Measurements from ENCODE around the gene ZNF445.
"Not testable (repeated sequence)": the region's sequence is repeated elsewhere in the genome, so short reads cannot be mapped to it uniquely, and the experiment has no call there.

Gene ZNF445

DNA sequence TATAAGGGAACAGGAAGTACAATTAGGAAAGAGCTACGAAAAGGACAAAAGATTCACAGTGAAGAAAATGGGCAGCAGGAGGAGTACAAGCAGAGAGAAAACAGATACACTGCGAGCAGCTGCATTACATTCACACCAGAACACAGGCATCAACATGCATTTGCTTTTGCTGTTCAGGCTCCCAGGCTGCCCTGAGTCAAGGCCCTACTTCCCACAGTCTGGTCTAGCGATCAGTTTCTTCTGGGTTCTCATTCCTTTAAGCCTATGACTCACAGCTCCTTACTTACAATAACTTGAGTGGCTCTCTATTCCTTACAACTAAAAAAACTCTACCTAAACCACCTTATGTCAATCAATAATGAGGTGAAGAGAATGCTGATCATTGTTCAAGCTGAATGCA is 24.5 kb upstream of the ZNF445 start:
- no peak overlapping the region for H3K4me3 ChIP-seq (ENCODE audit: low read depth, low read length)
- no peak for DNase-seq (ENCODE audit: low read depth)
- TF ChIP-seq, protein P1, sequence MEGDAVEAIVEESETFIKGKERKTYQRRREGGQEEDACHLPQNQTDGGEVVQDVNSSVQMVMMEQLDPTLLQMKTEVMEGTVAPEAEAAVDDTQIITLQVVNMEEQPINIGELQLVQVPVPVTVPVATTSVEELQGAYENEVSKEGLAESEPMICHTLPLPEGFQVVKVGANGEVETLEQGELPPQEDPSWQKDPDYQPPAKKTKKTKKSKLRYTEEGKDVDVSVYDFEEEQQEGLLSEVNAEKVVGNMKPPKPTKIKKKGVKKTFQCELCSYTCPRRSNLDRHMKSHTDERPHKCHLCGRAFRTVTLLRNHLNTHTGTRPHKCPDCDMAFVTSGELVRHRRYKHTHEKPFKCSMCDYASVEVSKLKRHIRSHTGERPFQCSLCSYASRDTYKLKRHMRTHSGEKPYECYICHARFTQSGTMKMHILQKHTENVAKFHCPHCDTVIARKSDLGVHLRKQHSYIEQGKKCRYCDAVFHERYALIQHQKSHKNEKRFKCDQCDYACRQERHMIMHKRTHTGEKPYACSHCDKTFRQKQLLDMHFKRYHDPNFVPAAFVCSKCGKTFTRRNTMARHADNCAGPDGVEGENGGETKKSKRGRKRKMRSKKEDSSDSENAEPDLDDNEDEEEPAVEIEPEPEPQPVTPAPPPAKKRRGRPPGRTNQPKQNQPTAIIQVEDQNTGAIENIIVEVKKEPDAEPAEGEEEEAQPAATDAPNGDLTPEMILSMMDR (IDR thresholded peaks at IDR 0.05; ENCODE audit: control insufficient read depth, extremely low read depth, insufficient read depth) = no peak

DNA sequence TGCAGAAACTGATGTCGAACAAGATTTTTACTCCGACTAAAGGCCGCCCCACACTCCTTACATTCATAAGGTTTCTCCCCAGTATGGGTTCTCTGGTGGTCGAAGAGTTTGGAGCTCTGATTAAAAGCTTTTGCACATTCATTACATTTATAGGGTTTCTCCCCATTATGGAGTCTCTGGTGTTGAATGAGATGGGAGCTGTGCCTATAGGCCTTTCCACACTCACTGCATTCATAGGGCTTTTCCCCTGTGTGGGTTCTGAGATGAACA is 22.4 kb upstream of the ZNF445 start:
- DNase-seq (ENCODE audit: low read depth); H3K4me3 ChIP-seq (ENCODE audit: low read depth, low read length): not testable (repeated sequence)

DNA sequence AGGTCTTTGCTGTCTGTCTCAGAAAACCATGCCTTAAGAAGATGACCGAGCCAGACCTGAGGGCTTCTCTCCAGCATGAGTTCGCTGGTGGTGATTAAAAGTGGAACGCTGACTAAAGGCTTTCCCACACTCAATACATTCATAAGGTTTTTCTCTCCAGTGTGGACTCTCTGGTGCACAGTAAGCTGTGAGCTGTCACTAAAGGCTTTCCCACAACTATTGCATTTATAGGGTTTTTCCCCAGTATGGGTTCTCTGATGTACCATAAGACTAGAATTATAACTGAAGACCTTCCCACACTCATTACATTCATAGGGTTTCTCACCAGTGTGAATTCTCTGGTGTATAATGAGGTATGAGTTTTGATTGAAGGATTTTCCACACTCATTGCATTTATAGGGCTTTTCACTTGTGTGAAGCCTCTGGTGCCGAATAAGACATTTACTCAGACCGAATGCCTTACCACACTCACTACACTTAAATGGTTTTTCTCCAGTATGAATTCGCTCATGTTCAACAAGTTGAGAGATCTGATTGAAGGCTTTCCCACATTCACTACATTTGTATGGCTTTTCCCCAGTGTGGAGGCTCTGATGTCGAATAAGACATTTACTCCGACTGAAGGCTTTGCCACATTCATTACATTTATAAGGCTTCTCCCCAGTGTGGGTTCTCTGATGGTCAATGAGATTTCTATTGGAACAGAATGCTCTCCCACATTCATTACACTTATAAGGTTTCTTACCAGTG is 21.9 kb upstream of the ZNF445 start:
- no peak for DNase-seq (ENCODE audit: low read depth)
- TF ChIP-seq, protein P1 (IDR thresholded peaks at IDR 0.05; ENCODE audit: control insufficient read depth, extremely low read depth, insufficient read depth) = no peak
- no peak overlapping the region for H3K4me3 ChIP-seq (ENCODE audit: low read depth, low read length)

DNA sequence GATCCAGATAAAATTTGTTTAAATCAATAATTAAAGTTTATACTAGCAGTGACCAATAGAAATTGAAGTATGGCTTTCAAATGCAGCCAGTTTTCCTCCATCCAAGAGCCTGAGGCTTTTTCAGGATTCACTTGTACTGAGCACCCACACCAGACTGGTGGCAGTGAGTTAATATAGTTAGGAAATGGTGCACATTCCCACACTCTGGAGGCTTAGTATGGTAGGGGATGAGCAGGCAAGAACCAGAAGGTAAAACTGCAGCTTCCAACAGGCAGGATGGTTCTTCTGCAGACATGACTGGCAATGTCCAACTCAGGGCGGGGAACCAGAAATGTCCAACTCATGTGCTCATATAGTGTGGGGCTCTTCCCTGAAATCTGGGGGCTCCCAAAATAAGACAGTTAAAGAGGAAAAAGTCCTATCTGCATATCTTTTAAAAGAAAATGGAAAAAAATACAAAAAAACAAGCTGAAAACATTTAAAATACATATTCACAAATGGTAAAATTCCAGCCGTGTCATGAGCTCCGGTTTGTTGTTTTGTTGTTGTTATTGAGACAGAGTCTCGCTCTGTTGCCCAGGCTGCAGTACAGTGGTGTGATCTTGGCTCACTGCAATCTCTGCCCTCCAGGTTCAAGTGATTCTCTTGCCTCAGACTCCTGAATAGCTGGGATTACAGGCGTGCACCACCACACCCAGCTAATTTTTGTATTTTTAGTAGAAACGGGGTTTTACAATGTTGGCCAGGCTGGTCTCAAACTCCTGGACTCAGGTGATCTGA is 18.4 kb upstream of the ZNF445 start:
- no peak for DNase-seq (ENCODE audit: low read depth)
- H3K4me3 ChIP-seq (ENCODE audit: low read depth, low read length) = no peak overlapping the region
- TF ChIP-seq, protein P1 (IDR thresholded peaks at IDR 0.05; ENCODE audit: control insufficient read depth, extremely low read depth, insufficient read depth) = no peak

DNA sequence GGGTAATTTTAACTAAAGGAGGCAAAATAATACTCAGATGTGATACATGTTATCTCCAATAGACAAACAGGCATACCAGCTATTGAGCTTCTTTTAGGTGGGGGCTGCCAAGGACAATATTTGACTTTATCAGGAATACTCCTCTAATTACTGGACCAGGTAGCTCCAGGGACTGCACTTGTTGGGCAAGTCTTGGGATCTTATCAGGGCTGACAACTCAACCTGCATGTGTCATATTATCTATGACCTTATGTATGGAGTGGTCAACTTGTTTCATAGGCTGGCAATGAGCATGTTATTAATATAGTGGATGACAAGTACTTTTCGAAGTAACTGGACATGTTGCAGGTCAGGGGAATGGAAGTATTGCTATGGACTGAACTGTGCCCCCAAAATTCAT is 15.0 kb upstream of the ZNF445 start:
- DNase-seq (ENCODE audit: low read depth) = no peak
- H3K4me3 ChIP-seq (ENCODE audit: low read depth, low read length) = no peak overlapping the region
- TF ChIP-seq, protein P1 (IDR thresholded peaks at IDR 0.05; ENCODE audit: control insufficient read depth, extremely low read depth, insufficient read depth) = no peak

DNA sequence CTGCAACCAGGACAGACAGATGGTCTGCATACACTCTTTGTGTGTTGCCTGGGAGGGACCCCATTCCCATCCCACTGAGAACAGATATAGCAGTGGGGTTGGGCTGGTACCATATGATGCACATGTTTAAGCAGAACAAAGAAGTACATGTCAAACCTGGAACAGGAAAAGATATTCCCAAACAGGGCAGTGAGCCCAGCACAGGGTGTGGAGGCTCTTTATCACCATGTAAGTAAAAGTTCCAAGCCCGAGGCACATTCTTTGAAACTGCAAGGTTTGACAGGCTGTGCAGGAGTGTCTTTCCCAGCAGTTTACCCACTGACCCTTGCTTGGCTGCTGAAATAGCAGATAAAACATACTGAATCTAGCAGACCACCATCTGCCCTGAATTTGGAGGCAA is 5.3 kb upstream of the ZNF445 start:
- TF ChIP-seq, protein P1 (IDR thresholded peaks at IDR 0.05; ENCODE audit: control insufficient read depth, extremely low read depth, insufficient read depth) = no peak
- H3K4me3 ChIP-seq (ENCODE audit: low read depth, low read length) = no peak overlapping the region
- DNase-seq (ENCODE audit: low read depth) = no peak

DNA sequence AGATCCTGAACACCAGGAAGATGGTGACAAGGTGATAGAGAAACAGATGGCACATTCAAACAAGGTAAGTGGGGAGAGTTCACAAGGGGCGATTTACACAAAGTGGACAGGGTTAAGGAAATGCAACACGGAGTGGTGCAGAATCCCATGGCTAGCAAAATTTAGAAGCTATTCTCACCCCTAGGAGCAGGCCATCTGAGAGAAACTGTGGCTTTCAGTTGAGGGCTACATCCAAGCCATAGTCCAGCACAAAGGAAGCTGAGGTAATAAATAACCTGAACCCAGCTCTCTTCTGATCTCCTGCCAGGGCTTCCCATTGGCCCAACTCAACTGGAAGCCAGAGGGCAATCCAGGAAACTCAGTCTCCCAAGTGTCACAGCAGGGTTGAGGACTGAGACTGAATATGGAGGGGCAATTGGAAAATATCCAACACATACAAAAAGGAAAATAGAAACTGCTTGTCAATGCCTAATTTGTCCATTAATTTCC is 1.2 kb upstream of the ZNF445 start:
- no peak for DNase-seq (ENCODE audit: low read depth)
- no peak overlapping the region for H3K4me3 ChIP-seq (ENCODE audit: low read depth, low read length)
- TF ChIP-seq, protein P1 (IDR thresholded peaks at IDR 0.05; ENCODE audit: control insufficient read depth, extremely low read depth, insufficient read depth) = no peak

Measured in LNCaP clone FGC (cell line).